SKM-1 (cell line): ENCODE results near the gene SLC6A9.

Experiments used
- DNase-seq: peaks from one replicate; lab custom pipeline; 2025; ENCODE audit not compliant: unreplicated experiment; lab: John Stamatoyannopoulos, UW

SLC6A9 gene

GRCh38 chr1:44048532-44049215, 17.4 kb upstream of the SLC6A9 start:
- DNase-seq = no peak

- DNase-seq = no peak
Measured at GRCh38 chr1:44047131-44047530, 15.9 kb upstream of the SLC6A9 start.

- DNase-seq = no peak
Measured at GRCh38 chr1:44045064-44045463, 13.8 kb upstream of the SLC6A9 start.

GRCh38 chr1:44044071-44044801, 13.0 kb upstream of the SLC6A9 start:
- no peak for DNase-seq

GRCh38 chr1:44043176-44044070, 12.2 kb upstream of the SLC6A9 start:
- no peak for DNase-seq

GRCh38 chr1:44040846-44041245, 9.6 kb upstream of the SLC6A9 start:
- DNase-seq = no peak

GRCh38 chr1:44040418-44040817, 9.2 kb upstream of the SLC6A9 start:
- peak; percentile 36 for DNase-seq

- no peak for DNase-seq
Measured at GRCh38 chr1:44038876-44039657, 7.8 kb upstream of the SLC6A9 start.

- no peak for DNase-seq
Measured at GRCh38 chr1:44037154-44037553, 5.9 kb upstream of the SLC6A9 start.

GRCh38 chr1:44036409-44037139, 5.3 kb upstream of the SLC6A9 start:
- peak; percentile 51 for DNase-seq

GRCh38 chr1:44035726-44036408, 4.6 kb upstream of the SLC6A9 start:
- no peak for DNase-seq

GRCh38 chr1:44034976-44035716, 3.9 kb upstream of the SLC6A9 start:
- no peak for DNase-seq

- DNase-seq = no peak
Measured at GRCh38 chr1:44034423-44034822, 3.2 kb upstream of the SLC6A9 start.

GRCh38 chr1:44033756-44034155, 2.5 kb upstream of the SLC6A9 start:
- DNase-seq = no peak

- no peak for DNase-seq
Measured at GRCh38 chr1:44033041-44033575, 1.8 kb upstream of the SLC6A9 start.

GRCh38 chr1:44032170-44032790, 1.0 kb upstream of the SLC6A9 start:
- DNase-seq = no peak

- no peak for DNase-seq
Measured at GRCh38 chr1:44030605-44031251, 534 bp downstream of the SLC6A9 start.
